Measurements from ENCODE around the gene HEPHL1. TPM values are rescaled to one million over a fixed set of nuclear protein-coding genes. Genes with fewer than 3 reads are reported as not detected.
"Not testable (repeated sequence)": the region's sequence is repeated elsewhere in the genome, so short reads cannot be mapped to it uniquely, and the experiment has no call there.

The HEPHL1 gene, protein sequence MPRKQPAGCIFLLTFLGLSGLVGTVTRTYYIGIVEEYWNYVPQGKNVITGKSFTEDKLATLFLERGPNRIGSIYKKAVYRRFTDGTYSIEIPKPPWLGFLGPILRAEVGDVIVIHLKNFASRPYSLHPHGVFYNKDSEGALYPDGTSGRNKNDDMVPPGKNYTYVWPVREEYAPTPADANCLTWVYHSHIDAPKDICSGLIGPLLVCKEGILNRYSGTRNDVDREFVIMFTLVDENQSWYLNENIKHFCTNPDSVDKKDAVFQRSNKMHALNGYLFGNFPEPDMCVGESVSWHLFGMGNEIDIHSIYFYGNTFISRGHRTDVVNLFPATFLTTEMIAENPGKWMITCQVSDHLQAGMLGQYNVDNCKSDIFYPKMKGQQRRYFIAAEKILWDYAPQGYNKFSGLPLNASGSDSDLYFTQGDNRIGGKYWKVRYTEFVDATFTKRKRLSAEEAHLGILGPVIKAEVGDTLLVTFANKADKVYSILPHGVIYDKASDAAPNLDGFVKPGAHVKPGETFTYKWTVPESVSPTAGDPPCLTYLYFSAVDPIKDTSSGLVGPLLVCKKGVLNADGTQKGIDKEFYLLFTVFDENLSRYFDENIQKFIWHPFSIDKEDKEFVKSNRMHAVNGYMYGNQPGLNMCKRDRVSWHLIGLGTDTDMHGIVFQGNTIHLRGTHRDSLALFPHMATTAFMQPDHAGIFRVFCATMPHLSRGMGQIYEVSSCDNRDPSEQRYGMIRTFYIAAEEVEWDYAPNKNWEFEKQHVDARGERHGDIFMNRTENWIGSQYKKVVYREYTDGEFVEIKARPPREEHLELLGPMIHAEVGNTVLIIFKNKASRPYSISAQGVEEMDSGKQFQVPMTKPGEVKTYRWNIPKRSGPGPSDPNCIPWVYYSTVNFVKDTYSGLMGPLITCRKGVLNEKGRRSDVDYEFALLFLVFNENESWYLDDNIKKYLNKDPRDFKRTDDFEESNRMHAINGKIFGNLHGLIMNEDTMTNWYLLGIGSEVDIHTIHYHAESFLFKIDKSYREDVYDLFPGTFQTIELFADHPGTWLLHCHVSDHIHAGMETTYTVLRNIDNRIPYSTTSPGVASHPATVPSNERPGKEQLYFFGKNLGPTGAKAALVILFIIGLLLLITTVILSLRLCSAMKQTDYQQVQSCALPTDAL
- total RNA-seq: not detected in 3 replicates
- long read RNA-seq: 0 reads

DNA sequence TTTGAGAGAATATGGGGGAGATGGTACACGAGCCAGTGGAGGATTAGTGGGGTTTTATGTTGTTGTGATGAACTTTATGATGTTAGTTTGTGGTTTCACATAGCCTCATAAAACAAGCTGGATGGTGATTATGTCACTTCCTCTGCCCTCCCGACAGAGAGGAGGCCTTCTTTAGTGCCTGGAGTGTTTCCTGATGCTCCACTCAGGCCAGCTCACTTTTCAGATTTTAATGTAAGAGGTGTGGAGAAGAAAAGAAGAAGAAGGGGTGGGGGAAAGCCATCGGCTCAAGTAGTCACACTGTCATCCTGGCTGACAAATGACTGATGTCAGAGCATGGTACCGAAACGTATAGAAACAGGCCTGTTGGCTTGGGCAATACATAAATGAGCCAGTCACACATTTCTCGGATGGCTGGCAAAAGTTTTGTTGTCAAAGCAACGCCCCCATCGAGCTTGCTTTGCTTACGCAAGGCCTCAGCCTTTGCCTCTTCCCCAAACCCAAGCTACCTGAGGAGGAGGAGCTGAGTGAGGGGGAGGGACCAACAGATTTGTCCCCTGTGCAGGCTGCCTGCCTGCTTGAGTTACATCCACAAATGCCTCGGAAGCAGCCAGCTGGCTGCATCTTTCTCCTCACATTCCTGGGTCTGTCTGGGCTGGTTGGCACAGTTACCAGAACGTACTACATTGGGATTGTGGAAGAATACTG is at the start of gene HEPHL1:
HEPHL1 (plus strand) TSS at position 578 of the 705 bp plus-strand sequence; CDS start at position 593, 15 bp downstream.
- Mint-ChIP-seq H3K4me3 (ENCODE audit: unreplicated experiment) (no peak within 1 kb of the TSS), H3K36me3 (ENCODE audit: low read depth) (no peaks in the 10 kb centered on the region), H3K4me1 (ENCODE audit: low read depth) (no peaks in the 10 kb centered on the region), H3K27ac (ENCODE audit: unreplicated experiment) (no peak within 1 kb of the TSS), H3K9me3 (ENCODE audit: low read depth) (peaks cover 2% of the 10 kb centered on the region), H3K27me3 (ENCODE audit: low read depth) (peaks cover 5% of the 10 kb centered on the region)
- no peak for DNase-seq (ENCODE audit: low spot score)
- TF ChIP-seq, protein P1, sequence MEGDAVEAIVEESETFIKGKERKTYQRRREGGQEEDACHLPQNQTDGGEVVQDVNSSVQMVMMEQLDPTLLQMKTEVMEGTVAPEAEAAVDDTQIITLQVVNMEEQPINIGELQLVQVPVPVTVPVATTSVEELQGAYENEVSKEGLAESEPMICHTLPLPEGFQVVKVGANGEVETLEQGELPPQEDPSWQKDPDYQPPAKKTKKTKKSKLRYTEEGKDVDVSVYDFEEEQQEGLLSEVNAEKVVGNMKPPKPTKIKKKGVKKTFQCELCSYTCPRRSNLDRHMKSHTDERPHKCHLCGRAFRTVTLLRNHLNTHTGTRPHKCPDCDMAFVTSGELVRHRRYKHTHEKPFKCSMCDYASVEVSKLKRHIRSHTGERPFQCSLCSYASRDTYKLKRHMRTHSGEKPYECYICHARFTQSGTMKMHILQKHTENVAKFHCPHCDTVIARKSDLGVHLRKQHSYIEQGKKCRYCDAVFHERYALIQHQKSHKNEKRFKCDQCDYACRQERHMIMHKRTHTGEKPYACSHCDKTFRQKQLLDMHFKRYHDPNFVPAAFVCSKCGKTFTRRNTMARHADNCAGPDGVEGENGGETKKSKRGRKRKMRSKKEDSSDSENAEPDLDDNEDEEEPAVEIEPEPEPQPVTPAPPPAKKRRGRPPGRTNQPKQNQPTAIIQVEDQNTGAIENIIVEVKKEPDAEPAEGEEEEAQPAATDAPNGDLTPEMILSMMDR (IDR thresholded peaks at IDR 0.05): no peak

DNA sequence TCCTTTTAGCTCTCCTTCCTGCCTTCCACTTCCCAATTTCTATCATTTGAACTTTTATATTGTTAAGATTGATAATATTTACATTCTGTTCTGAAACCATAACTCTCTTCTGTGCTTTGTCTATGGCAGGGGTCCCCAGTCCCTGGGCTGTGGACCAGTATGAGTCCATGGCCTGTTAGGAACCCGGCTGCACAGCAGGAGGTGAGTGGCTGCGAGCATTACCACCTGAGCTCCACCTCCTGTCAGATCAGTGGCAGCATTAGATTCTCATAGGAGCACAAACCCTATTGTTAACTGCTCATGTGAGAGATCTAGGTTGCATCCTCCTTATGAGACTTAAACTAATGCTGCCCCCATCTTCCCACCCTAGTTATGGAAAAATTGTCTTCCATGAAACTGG is 48.4 kb upstream of the HEPHL1 start:
- Mint-ChIP-seq H3K27me3 (ENCODE audit: low read depth) (peaks cover 45% of the 10 kb centered on the region), H3K36me3 (ENCODE audit: low read depth) (no peaks in the 10 kb centered on the region), H3K4me1 (ENCODE audit: low read depth) (no peaks in the 10 kb centered on the region), H3K4me3 (ENCODE audit: unreplicated experiment) (no peak overlapping the region), H3K27ac (ENCODE audit: unreplicated experiment) (no peak overlapping the region), H3K9me3 (ENCODE audit: low read depth) (peaks cover 25% of the 10 kb centered on the region)
- DNase-seq (ENCODE audit: low spot score): no peak
- TF ChIP-seq, protein P1 (IDR thresholded peaks at IDR 0.05): no peak

DNA sequence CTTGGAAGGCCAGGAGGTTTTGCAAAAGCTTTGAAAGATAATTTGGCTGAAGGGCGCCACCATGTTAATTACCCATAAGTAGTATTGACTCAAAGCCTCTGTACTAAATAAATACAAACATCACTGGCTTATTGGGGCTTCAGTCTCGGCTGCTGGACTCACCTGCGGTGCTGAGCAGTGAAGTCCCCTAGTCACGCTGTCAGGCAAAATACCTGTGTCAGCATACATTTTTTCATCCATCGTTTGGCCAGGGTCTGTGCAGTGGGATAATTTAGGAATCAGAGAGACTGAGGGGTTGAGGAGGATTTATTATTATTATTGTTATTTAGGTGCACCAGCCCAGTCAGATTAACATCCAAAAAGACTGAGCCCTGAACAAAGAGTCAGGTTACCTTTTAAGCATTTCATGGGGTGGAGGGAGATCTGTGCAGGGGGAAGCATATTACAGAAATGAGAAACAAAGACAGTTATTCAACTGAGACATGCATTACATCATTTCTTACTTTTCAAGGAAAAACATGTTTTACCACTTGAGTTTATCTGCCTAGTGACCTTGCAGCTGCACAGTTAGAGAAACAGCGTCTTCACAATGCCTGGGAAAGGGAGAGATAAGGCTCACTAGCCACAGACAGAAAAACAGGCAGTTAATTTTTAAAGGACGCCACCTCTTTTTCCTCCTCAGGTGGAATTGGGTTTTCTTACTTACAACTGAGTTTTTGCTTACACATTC is 47.7 kb upstream of the HEPHL1 start:
- H3K36me3 Mint-ChIP-seq (ENCODE audit: low read depth); DNase-seq (ENCODE audit: low spot score); H3K27ac Mint-ChIP-seq (ENCODE audit: unreplicated experiment); H3K4me3 Mint-ChIP-seq (ENCODE audit: unreplicated experiment); H3K4me1 Mint-ChIP-seq (ENCODE audit: low read depth): not testable (repeated sequence)
- Mint-ChIP-seq H3K27me3 (ENCODE audit: low read depth) (peaks cover 40% of the 10 kb centered on the region), H3K9me3 (ENCODE audit: low read depth) (peaks cover 25% of the 10 kb centered on the region)

DNA sequence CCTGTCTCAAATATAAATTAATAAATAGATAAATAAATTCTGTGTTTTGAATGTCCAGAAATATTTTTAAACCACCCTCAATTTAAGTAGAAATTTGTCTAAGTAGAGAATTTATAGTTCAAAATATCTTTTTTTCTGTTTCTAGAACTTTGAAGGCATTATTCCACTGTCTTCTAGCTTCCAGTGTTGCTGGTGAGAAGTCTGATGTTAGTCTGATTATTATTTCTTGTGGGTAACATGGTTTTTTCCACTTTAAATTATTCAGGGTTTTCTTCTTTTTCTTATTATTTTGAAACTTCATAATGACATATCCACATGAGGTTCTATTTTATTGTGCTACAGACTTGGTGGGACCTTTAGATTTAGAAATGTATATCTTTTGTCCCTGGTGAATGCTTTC is 46.4 kb upstream of the HEPHL1 start:
- DNase-seq (ENCODE audit: low spot score): no peak
- TF ChIP-seq, protein P1 (IDR thresholded peaks at IDR 0.05): no peak
- Mint-ChIP-seq H3K9me3 (ENCODE audit: low read depth) (peaks cover 33% of the 10 kb centered on the region), H3K36me3 (ENCODE audit: low read depth) (no peaks in the 10 kb centered on the region), H3K4me1 (ENCODE audit: low read depth) (no peaks in the 10 kb centered on the region), H3K27me3 (ENCODE audit: low read depth) (peaks cover 41% of the 10 kb centered on the region), H3K4me3 (ENCODE audit: unreplicated experiment) (no peak overlapping the region), H3K27ac (ENCODE audit: unreplicated experiment) (no peak overlapping the region)

DNA sequence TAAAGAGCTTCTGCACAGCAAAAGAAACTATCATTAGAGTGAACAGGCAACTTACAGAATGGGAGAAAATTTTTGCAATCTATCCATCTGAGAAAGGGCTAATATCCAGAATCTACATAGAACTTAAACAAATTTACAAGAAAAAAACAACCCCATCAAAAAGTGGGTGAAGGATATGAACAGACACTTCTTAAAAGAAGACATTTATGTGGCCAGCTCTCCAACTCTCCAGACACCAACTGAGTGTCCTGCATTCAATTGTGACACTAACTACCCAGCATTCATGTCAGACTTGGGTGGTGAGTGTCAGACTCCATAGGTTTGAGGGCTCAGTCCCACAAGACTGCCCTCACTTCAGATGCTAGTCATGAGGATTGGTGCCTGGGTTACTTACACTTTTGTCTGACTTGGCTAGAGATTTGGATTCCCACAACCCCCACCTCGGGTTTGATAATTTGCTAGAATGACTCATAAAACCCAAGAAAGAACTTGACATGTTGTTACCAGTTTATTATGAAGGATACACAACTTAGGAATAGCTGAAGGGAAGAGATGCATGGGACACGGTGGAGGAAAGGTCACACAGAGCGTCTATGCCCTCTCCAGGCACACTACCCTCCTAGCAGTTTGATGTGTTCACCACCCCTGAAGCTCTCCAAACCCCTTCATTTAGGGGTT is 44.4 kb upstream of the HEPHL1 start:
- not testable (repeated sequence) for DNase-seq (ENCODE audit: low spot score); H3K36me3 Mint-ChIP-seq (ENCODE audit: low read depth); H3K27ac Mint-ChIP-seq (ENCODE audit: unreplicated experiment); H3K4me1 Mint-ChIP-seq (ENCODE audit: low read depth); H3K4me3 Mint-ChIP-seq (ENCODE audit: unreplicated experiment)
- Mint-ChIP-seq H3K9me3 (ENCODE audit: low read depth) (peaks cover 32% of the 10 kb centered on the region), H3K27me3 (ENCODE audit: low read depth) (peaks cover 34% of the 10 kb centered on the region)

Measured in chondrocyte (in vitro differentiated cells).